HG03432 (cell line): ENCODE measurements around the gene TAMALIN.

Experiments used
- ATAC-seq: cut with Tn5 transposase; IDR thresholded peaks from one replicate; pipeline ENCODE4 v1.9.1; 2021; ENCODE audit warnings: mild to moderate bottlenecking, moderate library complexity; ENCODE audit not compliant: unreplicated experiment

The TAMALIN gene

GRCh38 chr12:51980809-51981127 is 26.0 kb upstream of the TAMALIN start:
- ATAC-seq = no peak

- ATAC-seq = no peak
Observed at GRCh38 chr12:51984657-51985056, 22.1 kb upstream of the TAMALIN start.

- ATAC-seq = no peak
Observed at GRCh38 chr12:51985154-51985835, 21.5 kb upstream of the TAMALIN start.

- ATAC-seq = no peak
Observed at GRCh38 chr12:51986834-51987233, 19.9 kb upstream of the TAMALIN start.

- no peak for ATAC-seq
Observed at GRCh38 chr12:51992246-51992645, 14.5 kb upstream of the TAMALIN start.

GRCh38 chr12:51994539-51994820 is 12.3 kb upstream of the TAMALIN start:
- ATAC-seq = no peak

- no peak for ATAC-seq
Observed at GRCh38 chr12:51994959-51995358, 11.8 kb upstream of the TAMALIN start.

GRCh38 chr12:51997136-51997535 is 9.6 kb upstream of the TAMALIN start:
- no peak for ATAC-seq

- ATAC-seq = no peak
Observed at GRCh38 chr12:52003016-52003550, 3.7 kb upstream of the TAMALIN start.

- no peak for ATAC-seq
Observed at GRCh38 chr12:52003591-52003990, 3.2 kb upstream of the TAMALIN start.

- no peak for ATAC-seq
Observed at GRCh38 chr12:52004042-52004648, 2.6 kb upstream of the TAMALIN start.

GRCh38 chr12:52005218-52005902 is 1.4 kb upstream of the TAMALIN start:
- no peak for ATAC-seq

GRCh38 chr12:52005903-52006703 is 643 bp upstream of the TAMALIN start:
- ATAC-seq = peak; percentile 83

GRCh38 chr12:52007158-52007921 is 594 bp downstream of the TAMALIN start:
- ATAC-seq = no peak

- ATAC-seq = no peak
Observed at GRCh38 chr12:52007982-52008510, 1.3 kb downstream of the TAMALIN start.

GRCh38 chr12:52009081-52009751 is 2.5 kb downstream of the TAMALIN start:
- ATAC-seq = no peak

- ATAC-seq = no peak
Observed at GRCh38 chr12:52010152-52010622, 3.4 kb downstream of the TAMALIN start.

- ATAC-seq = no peak
Observed at GRCh38 chr12:52010692-52011601, 4.2 kb downstream of the TAMALIN start.
